G401.6 (cell line): ENCODE measurements around the gene PTGES.
"Not testable (repeated sequence)": the region's sequence is repeated elsewhere in the genome, so short reads cannot be mapped to it uniquely, and the experiment has no call there.

Experiments
- FAIRE-seq: peaks from 2 replicates; lab custom pipeline; 2012; peaks lifted over from hg19 to GRCh38; lab: Jason Lieb, UNC

PTGES gene

GRCh38 chr9:129769669-129770068 lies 16.8 kb upstream of the PTGES start:
- no peak for FAIRE-seq

- FAIRE-seq = no peak
Observed at GRCh38 chr9:129768486-129768885, 15.6 kb upstream of the PTGES start.

GRCh38 chr9:129765764-129766317 lies 13.0 kb upstream of the PTGES start:
- FAIRE-seq = no peak

GRCh38 chr9:129762985-129763926 lies 10.4 kb upstream of the PTGES start:
- no peak for FAIRE-seq

GRCh38 chr9:129762370-129762984 lies 9.6 kb upstream of the PTGES start:
- FAIRE-seq = not testable (repeated sequence)

- FAIRE-seq = no peak
Observed at GRCh38 chr9:129761901-129762369, 9.1 kb upstream of the PTGES start.

- no peak for FAIRE-seq
Observed at GRCh38 chr9:129761293-129761900, 8.6 kb upstream of the PTGES start.

GRCh38 chr9:129760784-129761183 lies 7.9 kb upstream of the PTGES start:
- not testable (repeated sequence) for FAIRE-seq

GRCh38 chr9:129759804-129760502 lies 7.1 kb upstream of the PTGES start:
- no peak for FAIRE-seq

GRCh38 chr9:129759319-129759718 lies 6.5 kb upstream of the PTGES start:
- no peak for FAIRE-seq

GRCh38 chr9:129757045-129757444 lies 4.2 kb upstream of the PTGES start:
- no peak for FAIRE-seq

GRCh38 chr9:129756191-129756590 lies 3.3 kb upstream of the PTGES start:
- no peak for FAIRE-seq

- FAIRE-seq = no peak
Observed at GRCh38 chr9:129755151-129755550, 2.3 kb upstream of the PTGES start.

GRCh38 chr9:129751841-129752801 lies 721 bp downstream of the PTGES start:
- no peak for FAIRE-seq

GRCh38 chr9:129750013-129750638 lies 2.7 kb downstream of the PTGES start:
- FAIRE-seq = no peak

GRCh38 chr9:129749575-129749974 lies 3.3 kb downstream of the PTGES start:
- FAIRE-seq = no peak

- not testable (repeated sequence) for FAIRE-seq
Observed at GRCh38 chr9:129749052-129749451, 3.8 kb downstream of the PTGES start.

GRCh38 chr9:129748249-129748648 lies 4.6 kb downstream of the PTGES start:
- FAIRE-seq = no peak

- FAIRE-seq = no peak
Observed at GRCh38 chr9:129746092-129746777, 6.6 kb downstream of the PTGES start.

GRCh38 chr9:129745200-129745599 lies 7.6 kb downstream of the PTGES start:
- no peak for FAIRE-seq
